ENCODE results near the gene A2M. TPM values are rescaled to one million over a fixed set of nuclear protein-coding genes. Genes with fewer than 3 reads are reported as not detected.

The A2M gene
- total RNA-seq, 1 experiment from 2014 or later = not detected

- Mint-ChIP-seq H3K27me3 (ENCODE audit: unreplicated experiment) (peaks cover 60% of the 10 kb centered on the region), H3K4me3 (ENCODE audit: low read depth, unreplicated experiment) (no peak overlapping the region), H3K27ac (ENCODE audit: unreplicated experiment) (no peak overlapping the region), H3K4me1 (ENCODE audit: low read depth, unreplicated experiment) (no peaks in the 10 kb centered on the region), H3K36me3 (ENCODE audit: insufficient read depth, unreplicated experiment) (no peaks in the 10 kb centered on the region), H3K9me3 (ENCODE audit: low read depth, unreplicated experiment) (no peaks in the 10 kb centered on the region)
- TF ChIP-seq, protein P1, sequence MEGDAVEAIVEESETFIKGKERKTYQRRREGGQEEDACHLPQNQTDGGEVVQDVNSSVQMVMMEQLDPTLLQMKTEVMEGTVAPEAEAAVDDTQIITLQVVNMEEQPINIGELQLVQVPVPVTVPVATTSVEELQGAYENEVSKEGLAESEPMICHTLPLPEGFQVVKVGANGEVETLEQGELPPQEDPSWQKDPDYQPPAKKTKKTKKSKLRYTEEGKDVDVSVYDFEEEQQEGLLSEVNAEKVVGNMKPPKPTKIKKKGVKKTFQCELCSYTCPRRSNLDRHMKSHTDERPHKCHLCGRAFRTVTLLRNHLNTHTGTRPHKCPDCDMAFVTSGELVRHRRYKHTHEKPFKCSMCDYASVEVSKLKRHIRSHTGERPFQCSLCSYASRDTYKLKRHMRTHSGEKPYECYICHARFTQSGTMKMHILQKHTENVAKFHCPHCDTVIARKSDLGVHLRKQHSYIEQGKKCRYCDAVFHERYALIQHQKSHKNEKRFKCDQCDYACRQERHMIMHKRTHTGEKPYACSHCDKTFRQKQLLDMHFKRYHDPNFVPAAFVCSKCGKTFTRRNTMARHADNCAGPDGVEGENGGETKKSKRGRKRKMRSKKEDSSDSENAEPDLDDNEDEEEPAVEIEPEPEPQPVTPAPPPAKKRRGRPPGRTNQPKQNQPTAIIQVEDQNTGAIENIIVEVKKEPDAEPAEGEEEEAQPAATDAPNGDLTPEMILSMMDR (IDR thresholded peaks at IDR 0.05; ENCODE audit: unreplicated experiment) = no peak
- DNase-seq = no peak
- no TSS peak for BruUV-seq (replicated peaks)
- intact Hi-C loops (cut with micrococcal nuclease; ENCODE audit: unreplicated experiment) = no loop called here
- CTCF ChIA-PET = no interaction called here
Measured at GRCh38 chr12:9052610-9053009, 63.1 kb downstream of the A2M start.

- no peak overlapping the region for H3K4me3 Mint-ChIP-seq (ENCODE audit: low read depth, unreplicated experiment)
- CTCF ChIA-PET = interaction anchor here (2.1 kb wide), 1 partner anchor 13 kb away, joined by 14 read pairs; no protein-coding TSS in a partner anchor
- TF ChIP-seq, protein P1 (IDR thresholded peaks at IDR 0.05; ENCODE audit: unreplicated experiment) = no peak
- intact Hi-C loops (cut with micrococcal nuclease; ENCODE audit: unreplicated experiment) = no loop called here
- no TSS peak for BruUV-seq (replicated peaks)
- no peaks in the 10 kb centered on the region for H3K36me3 Mint-ChIP-seq (ENCODE audit: insufficient read depth, unreplicated experiment)
- DNase-seq = no peak
- no peak overlapping the region for H3K27ac Mint-ChIP-seq (ENCODE audit: unreplicated experiment)
- no peaks in the 10 kb centered on the region for H3K4me1 Mint-ChIP-seq (ENCODE audit: low read depth, unreplicated experiment)
- H3K9me3 Mint-ChIP-seq (ENCODE audit: low read depth, unreplicated experiment) = no peaks in the 10 kb centered on the region
- H3K27me3 Mint-ChIP-seq (ENCODE audit: unreplicated experiment) = peaks cover 50% of the 10 kb centered on the region
Measured at GRCh38 chr12:9051158-9051550, 64.6 kb downstream of the A2M start.

GRCh38 chr12:9050521-9051157 lies 65.1 kb downstream of the A2M start:
- Mint-ChIP-seq H3K27ac (ENCODE audit: unreplicated experiment) (no peak overlapping the region), H3K36me3 (ENCODE audit: insufficient read depth, unreplicated experiment) (no peaks in the 10 kb centered on the region), H3K4me3 (ENCODE audit: low read depth, unreplicated experiment) (no peak overlapping the region), H3K9me3 (ENCODE audit: low read depth, unreplicated experiment) (no peaks in the 10 kb centered on the region), H3K27me3 (ENCODE audit: unreplicated experiment) (peaks cover 45% of the 10 kb centered on the region), H3K4me1 (ENCODE audit: low read depth, unreplicated experiment) (no peaks in the 10 kb centered on the region)
- CTCF ChIA-PET = interaction anchor here (0.9 to 2.1 kb wide), 5 partner anchors 10 to 507 kb away, joined by 4 to 14 read pairs (median 7); partner anchors contain the start of gene M6PR
- intact Hi-C loops (cut with micrococcal nuclease; ENCODE audit: unreplicated experiment) = no loop called here
- no peak for DNase-seq
- BruUV-seq (replicated peaks) = no TSS peak
- TF ChIP-seq, protein P1 (IDR thresholded peaks at IDR 0.05; ENCODE audit: unreplicated experiment) = no peak

DNA sequence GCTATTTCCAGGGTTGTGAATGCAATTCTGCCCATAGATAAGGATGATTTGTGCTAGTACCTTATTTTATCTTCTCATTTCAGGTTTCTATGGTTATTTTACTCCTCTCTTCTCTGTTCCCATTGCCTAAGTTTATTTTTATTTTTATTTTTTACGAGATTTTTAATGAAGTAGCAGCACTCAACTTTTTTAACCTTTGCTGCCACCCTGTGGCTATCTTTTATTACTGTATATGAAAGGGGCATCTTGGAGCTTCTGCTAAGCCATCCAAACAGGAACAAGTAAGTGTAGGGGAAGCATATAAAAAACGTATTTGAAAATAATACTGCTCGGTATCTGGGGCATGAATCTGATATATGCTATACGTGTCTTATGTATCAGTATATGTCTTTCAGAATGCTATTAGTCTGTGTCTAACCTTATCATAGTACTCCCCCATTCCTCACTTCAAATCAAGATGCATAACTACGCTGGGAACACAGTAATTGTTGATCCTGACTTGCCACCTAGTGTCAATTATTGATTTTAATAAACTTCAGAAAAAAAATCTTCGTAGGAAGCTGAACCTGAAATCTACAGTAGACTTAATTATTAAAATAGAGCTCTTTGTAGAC lies 66.1 kb downstream of the A2M start:
- CTCF ChIA-PET = interaction anchor here (0.5 to 2.1 kb wide), 9 partner anchors 11 to 690 kb away, joined by 3 to 17 read pairs (median 6); partner anchors contain the start of gene M6PR
- Mint-ChIP-seq H3K4me1 (ENCODE audit: low read depth, unreplicated experiment) (no peaks in the 10 kb centered on the region), H3K36me3 (ENCODE audit: insufficient read depth, unreplicated experiment) (no peaks in the 10 kb centered on the region), H3K4me3 (ENCODE audit: low read depth, unreplicated experiment) (no peak overlapping the region), H3K27me3 (ENCODE audit: unreplicated experiment) (peaks cover 37% of the 10 kb centered on the region), H3K9me3 (ENCODE audit: low read depth, unreplicated experiment) (no peaks in the 10 kb centered on the region), H3K27ac (ENCODE audit: unreplicated experiment) (no peak overlapping the region)
- intact Hi-C loops (cut with micrococcal nuclease; ENCODE audit: unreplicated experiment) = loop anchor here (1.0 to 10.0 kb wide), 4 partner anchors 275 to 507 kb away; partner anchors contain the start of gene CLEC4E
- DNase-seq = peak; percentile 46
- no TSS peak for BruUV-seq (replicated peaks)
- TF ChIP-seq, protein P1 (IDR thresholded peaks at IDR 0.05; ENCODE audit: unreplicated experiment) = peak; percentile 60
